Ishikawa (cell line): Measurements from ENCODE around the gene AGTR1.

Experiments
- CEBPB ChIP-seq: IDR thresholded peaks from 2 replicates; pipeline ENCODE4 v1.6.1; 2012
- CREB1 ChIP-seq: IDR thresholded peaks from 2 replicates; pipeline ENCODE4 v1.6.1; 2012; ENCODE audit warnings: low read depth
- EGR1 ChIP-seq: IDR thresholded peaks from 2 replicates; pipeline ENCODE4 v1.6.1; 2012
- EP300 ChIP-seq: IDR thresholded peaks from 2 replicates; pipeline ENCODE4 v1.6.1; 2012; ENCODE audit warnings: borderline replicate concordance
- FOXM1 ChIP-seq: IDR thresholded peaks from 2 replicates; pipeline ENCODE4 v1.6.1; 2012; ENCODE audit warnings: low read depth, borderline replicate concordance
- MAX ChIP-seq: IDR thresholded peaks from 2 replicates; pipeline ENCODE4 v1.6.1; 2012
- RAD21 ChIP-seq: IDR thresholded peaks from 2 replicates; pipeline ENCODE4 v1.6.1; 2012; ENCODE audit warnings: low read depth
- REST ChIP-seq: IDR thresholded peaks from 2 replicates; pipeline ENCODE4 v1.6.1; 2012; ENCODE audit warnings: low read depth, mild to moderate bottlenecking
- TAF1 ChIP-seq: IDR thresholded peaks from 2 replicates; pipeline ENCODE4 v1.6.1; 2012; ENCODE audit warnings: low read depth, mild to moderate bottlenecking
- TEAD4 ChIP-seq: IDR thresholded peaks from 2 replicates; pipeline ENCODE4 v1.6.1; 2012
- USF1 ChIP-seq: IDR thresholded peaks from 2 replicates; pipeline ENCODE4 v1.6.1; 2012
- YY1 ChIP-seq: IDR thresholded peaks from 2 replicates; pipeline ENCODE4 v1.6.1; 2012; ENCODE audit warnings: low read depth

GRCh38 chr3:148720873-148721272, 23.2 kb downstream of the AGTR1 start:
- TF ChIP-seq CEBPB: no peak
- no peak for TF ChIP-seq REST
- TF ChIP-seq CREB1: no peak
- no peak for TF ChIP-seq FOXM1
- TF ChIP-seq USF1: no peak
- TF ChIP-seq TAF1: no peak
- TF ChIP-seq EGR1: no peak
- no peak for TF ChIP-seq MAX
- TF ChIP-seq RAD21: no peak
- TF ChIP-seq YY1: no peak
- no peak for TF ChIP-seq EP300
- TF ChIP-seq TEAD4: no peak
